ENCODE measurements around the gene ZWILCH.

Gene ZWILCH

GRCh38 chr15:66587020-66587419 lies 81.9 kb downstream of the ZWILCH start:
- TF ChIP-seq TEAD4 (IDR thresholded peaks at IDR 0.05) (no peak), ZBTB7A (IDR thresholded peaks at IDR 0.05; ENCODE audit: low read depth) (no peak), NFIC (IDR thresholded peaks at IDR 0.05) (no peak), EGR1 (IDR thresholded peaks at IDR 0.05) (no peak), RAD21 (IDR thresholded peaks at IDR 0.05; ENCODE audit: low read depth) (no peak), FOXM1 (IDR thresholded peaks at IDR 0.05; ENCODE audit: borderline replicate concordance, low read depth) (no peak), EP300 (IDR thresholded peaks at IDR 0.05; ENCODE audit: borderline replicate concordance) (no peak), TCF12 (IDR thresholded peaks at IDR 0.05; ENCODE audit: low read depth) (no peak), CEBPB (IDR thresholded peaks at IDR 0.05) (no peak), YY1 (IDR thresholded peaks at IDR 0.05; ENCODE audit: low read depth) (no peak), CREB1 (IDR thresholded peaks at IDR 0.05; ENCODE audit: low read depth) (no peak), TAF1 (IDR thresholded peaks at IDR 0.05; ENCODE audit: low read depth) (no peak), MAX (IDR thresholded peaks at IDR 0.05) (no peak)
- TF ChIP-seq, protein P1, sequence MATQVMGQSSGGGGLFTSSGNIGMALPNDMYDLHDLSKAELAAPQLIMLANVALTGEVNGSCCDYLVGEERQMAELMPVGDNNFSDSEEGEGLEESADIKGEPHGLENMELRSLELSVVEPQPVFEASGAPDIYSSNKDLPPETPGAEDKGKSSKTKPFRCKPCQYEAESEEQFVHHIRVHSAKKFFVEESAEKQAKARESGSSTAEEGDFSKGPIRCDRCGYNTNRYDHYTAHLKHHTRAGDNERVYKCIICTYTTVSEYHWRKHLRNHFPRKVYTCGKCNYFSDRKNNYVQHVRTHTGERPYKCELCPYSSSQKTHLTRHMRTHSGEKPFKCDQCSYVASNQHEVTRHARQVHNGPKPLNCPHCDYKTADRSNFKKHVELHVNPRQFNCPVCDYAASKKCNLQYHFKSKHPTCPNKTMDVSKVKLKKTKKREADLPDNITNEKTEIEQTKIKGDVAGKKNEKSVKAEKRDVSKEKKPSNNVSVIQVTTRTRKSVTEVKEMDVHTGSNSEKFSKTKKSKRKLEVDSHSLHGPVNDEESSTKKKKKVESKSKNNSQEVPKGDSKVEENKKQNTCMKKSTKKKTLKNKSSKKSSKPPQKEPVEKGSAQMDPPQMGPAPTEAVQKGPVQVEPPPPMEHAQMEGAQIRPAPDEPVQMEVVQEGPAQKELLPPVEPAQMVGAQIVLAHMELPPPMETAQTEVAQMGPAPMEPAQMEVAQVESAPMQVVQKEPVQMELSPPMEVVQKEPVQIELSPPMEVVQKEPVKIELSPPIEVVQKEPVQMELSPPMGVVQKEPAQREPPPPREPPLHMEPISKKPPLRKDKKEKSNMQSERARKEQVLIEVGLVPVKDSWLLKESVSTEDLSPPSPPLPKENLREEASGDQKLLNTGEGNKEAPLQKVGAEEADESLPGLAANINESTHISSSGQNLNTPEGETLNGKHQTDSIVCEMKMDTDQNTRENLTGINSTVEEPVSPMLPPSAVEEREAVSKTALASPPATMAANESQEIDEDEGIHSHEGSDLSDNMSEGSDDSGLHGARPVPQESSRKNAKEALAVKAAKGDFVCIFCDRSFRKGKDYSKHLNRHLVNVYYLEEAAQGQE (IDR thresholded peaks at IDR 0.05; ENCODE audit: low read depth), result no peak
- TF ChIP-seq, protein P2, sequence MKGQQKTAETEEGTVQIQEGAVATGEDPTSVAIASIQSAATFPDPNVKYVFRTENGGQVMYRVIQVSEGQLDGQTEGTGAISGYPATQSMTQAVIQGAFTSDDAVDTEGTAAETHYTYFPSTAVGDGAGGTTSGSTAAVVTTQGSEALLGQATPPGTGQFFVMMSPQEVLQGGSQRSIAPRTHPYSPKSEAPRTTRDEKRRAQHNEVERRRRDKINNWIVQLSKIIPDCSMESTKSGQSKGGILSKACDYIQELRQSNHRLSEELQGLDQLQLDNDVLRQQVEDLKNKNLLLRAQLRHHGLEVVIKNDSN (IDR thresholded peaks at IDR 0.05), result no peak

DNA sequence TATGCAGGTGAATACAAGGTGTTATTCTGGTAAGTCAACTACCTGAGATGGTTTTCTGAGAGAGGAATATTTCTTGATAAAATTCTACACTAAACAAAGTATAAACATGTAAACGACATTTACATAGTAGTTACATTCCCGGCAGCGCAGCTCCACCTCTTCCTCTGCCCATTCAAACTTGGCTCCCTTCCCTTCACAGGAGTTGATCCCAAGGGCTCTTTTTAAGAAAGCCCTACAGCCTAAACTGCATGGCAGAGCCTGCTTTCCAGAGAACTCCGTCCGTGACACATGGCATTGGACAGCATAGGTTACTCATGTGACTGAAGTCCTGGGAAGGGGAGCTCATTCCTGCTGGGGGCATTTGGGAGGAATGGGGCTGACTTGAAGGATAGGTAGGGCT lies 82.6 kb downstream of the ZWILCH start:
- TF ChIP-seq MAX (IDR thresholded peaks at IDR 0.05), result no peak

GRCh38 chr15:66588537-66588936 lies 83.4 kb downstream of the ZWILCH start:
- TF ChIP-seq EGR1 (IDR thresholded peaks at IDR 0.05), result no peak

DNA sequence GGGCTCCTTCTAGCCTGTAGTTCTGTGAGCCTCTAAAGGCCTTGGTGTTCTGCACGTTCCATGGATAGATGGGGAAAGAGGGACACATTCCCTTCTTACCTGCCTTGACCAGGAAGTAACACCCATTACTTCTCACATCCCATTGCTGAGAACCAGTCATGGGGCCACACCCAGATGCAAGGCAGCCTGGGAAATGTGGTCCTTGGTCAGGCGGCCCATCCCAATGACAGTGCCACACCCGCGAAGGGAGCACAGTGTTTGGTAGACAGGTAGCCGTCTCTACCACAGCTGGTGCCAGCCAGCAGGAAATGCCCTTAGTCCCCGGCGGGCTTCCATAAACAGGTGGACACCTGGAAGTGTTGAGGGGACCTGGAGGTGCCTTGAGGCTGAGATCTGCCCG lies 83.8 kb downstream of the ZWILCH start:
- TF ChIP-seq, protein P2 (IDR thresholded peaks at IDR 0.05), result peak; percentile 43; the same call in 1 of the 2 replicates
- no peak for TF ChIP-seq EGR1 (IDR thresholded peaks at IDR 0.05)

DNA sequence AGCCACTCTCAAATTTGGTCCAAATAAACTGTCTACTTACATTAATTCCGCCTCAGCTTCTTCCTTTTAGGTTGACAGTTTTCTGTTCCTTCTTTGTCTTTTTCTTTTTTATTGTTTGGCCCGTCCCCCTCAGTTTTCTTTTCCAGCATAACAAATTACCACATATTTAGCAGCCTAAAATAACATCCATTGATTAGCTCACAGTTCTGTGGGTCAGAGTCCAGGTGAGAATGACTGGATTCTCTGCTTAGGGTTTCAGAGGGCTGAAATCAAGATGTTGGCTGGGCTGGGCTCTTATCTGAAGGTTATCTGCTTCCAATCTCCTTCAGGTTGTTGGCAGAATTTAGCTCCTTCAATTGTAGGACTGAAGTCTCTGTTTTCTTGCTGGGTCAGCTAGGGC lies 85.3 kb downstream of the ZWILCH start:
- no peak for TF ChIP-seq YY1 (IDR thresholded peaks at IDR 0.05; ENCODE audit: low read depth)
- TF ChIP-seq TEAD4 (IDR thresholded peaks at IDR 0.05), result no peak
- TF ChIP-seq TAF1 (IDR thresholded peaks at IDR 0.05; ENCODE audit: low read depth), result no peak
- TF ChIP-seq EP300 (IDR thresholded peaks at IDR 0.05; ENCODE audit: borderline replicate concordance), result no peak
- TF ChIP-seq, protein P1 (IDR thresholded peaks at IDR 0.05; ENCODE audit: low read depth), result no peak
- TF ChIP-seq NFIC (IDR thresholded peaks at IDR 0.05), result no peak
- TF ChIP-seq, protein P2 (IDR thresholded peaks at IDR 0.05), result no peak
- no peak for TF ChIP-seq RAD21 (IDR thresholded peaks at IDR 0.05; ENCODE audit: low read depth)
- no peak for TF ChIP-seq CREB1 (IDR thresholded peaks at IDR 0.05; ENCODE audit: low read depth)
- TF ChIP-seq ZBTB7A (IDR thresholded peaks at IDR 0.05; ENCODE audit: low read depth), result no peak
- TF ChIP-seq EGR1 (IDR thresholded peaks at IDR 0.05), result no peak
- TF ChIP-seq FOXM1 (IDR thresholded peaks at IDR 0.05; ENCODE audit: borderline replicate concordance, low read depth), result no peak
- TF ChIP-seq MAX (IDR thresholded peaks at IDR 0.05), result no peak
- no peak for TF ChIP-seq TCF12 (IDR thresholded peaks at IDR 0.05; ENCODE audit: low read depth)
- no peak for TF ChIP-seq CEBPB (IDR thresholded peaks at IDR 0.05)

DNA sequence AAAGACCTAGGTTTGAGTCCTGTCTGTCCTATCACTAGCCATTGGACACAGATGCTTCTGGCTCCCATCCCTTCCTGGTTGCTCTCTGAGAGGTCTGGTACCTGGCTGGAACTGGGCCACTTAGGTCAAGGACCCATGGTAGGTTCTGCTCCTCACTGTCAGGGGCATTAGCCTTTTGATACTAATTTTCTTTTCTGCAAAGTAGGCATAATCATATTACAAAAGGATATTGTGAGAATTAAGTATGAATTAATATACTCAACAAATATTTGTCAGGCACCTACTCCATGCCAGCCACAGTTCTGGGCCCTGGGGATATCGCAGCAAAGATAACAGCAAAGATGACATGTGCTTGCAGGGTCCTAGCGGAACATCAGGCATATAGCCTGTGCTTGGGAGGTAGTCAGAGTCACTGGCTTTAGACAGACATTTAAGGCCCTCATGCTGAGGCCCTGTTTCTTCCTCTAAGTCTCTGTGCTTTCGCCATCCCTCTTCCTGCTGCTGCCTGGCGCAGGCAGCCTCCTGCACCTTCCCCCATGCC lies 86.3 kb downstream of the ZWILCH start:
- TF ChIP-seq, protein P2 (IDR thresholded peaks at IDR 0.05), result no peak
- no peak for TF ChIP-seq RAD21 (IDR thresholded peaks at IDR 0.05; ENCODE audit: low read depth)
- TF ChIP-seq EGR1 (IDR thresholded peaks at IDR 0.05), result no peak
- TF ChIP-seq ZBTB7A (IDR thresholded peaks at IDR 0.05; ENCODE audit: low read depth), result no peak
- TF ChIP-seq TCF12 (IDR thresholded peaks at IDR 0.05; ENCODE audit: low read depth), result no peak
- no peak for TF ChIP-seq YY1 (IDR thresholded peaks at IDR 0.05; ENCODE audit: low read depth)
- no peak for TF ChIP-seq MAX (IDR thresholded peaks at IDR 0.05)
- no peak for TF ChIP-seq FOXM1 (IDR thresholded peaks at IDR 0.05; ENCODE audit: borderline replicate concordance, low read depth)
